Activated CD8-positive, alpha-beta T cell treated with anti-CD3 and anti-CD28 coated beads for 36 hours (primary cell): ENCODE data around the gene ZNF438. TPM values are rescaled to one million over a fixed set of nuclear protein-coding genes. Genes with fewer than 3 reads are reported as not detected.

ENCODE experiments used
- ATAC-seq: fragments of 200-7000 bp; cut with Tn5 transposase; one replicate; pipeline ENCODE4 v1.10.0; 2021; ENCODE audit warnings: mild to moderate bottlenecking, moderate library complexity
- CTCF ChIA-PET: fragments of 350-600 bp; sonication (Branson Sonifier 250); formaldehyde crosslinking; loops from one replicate; lab custom pipeline; 2021; ENCODE audit warnings: antibody characterized with exemption; lab: Charles Lee
- POLR2A ChIA-PET: fragments of 350-600 bp; sonication (Branson Sonifier 250); formaldehyde crosslinking; loops from one replicate; lab custom pipeline; 2021; ENCODE audit warnings: antibody characterized with exemption; lab: Charles Lee
- DNase-seq: peaks from one replicate; pipeline ENCODE4 v3.0.0-alpha.2; 2020
- H3K27ac Mint-ChIP-seq: one replicate; pipeline ENCODE4 v1.8.0; 2021; ENCODE audit warnings: mild to moderate bottlenecking, mixed read lengths
- H3K27me3 Mint-ChIP-seq: one replicate; pipeline ENCODE4 v1.8.0; 2021; ENCODE audit warnings: mixed read lengths
- H3K36me3 Mint-ChIP-seq: one replicate; pipeline ENCODE4 v1.8.0; 2021; ENCODE audit warnings: low read depth, mixed read lengths
- H3K4me1 Mint-ChIP-seq: one replicate; pipeline ENCODE4 v1.8.0; 2021; ENCODE audit warnings: low read depth, mixed read lengths
- H3K4me3 Mint-ChIP-seq: one replicate; pipeline ENCODE4 v1.8.0; 2021; ENCODE audit warnings: mild to moderate bottlenecking, moderate library complexity, mixed read lengths
- H3K9me3 Mint-ChIP-seq: one replicate; pipeline ENCODE4 v1.8.0; 2021; ENCODE audit warnings: mixed read lengths
- CTCF ChIP-seq: fragments of 200-600 bp; IDR thresholded peaks from one replicate; pipeline ENCODE4 v1.8.0; 2022; ENCODE audit warnings: antibody characterized with exemption, mild to moderate bottlenecking
- intact Hi-C: fragments of 100-400 bp; cut with micrococcal nuclease; formaldehyde crosslinking; loops from one replicate; pipeline ENCODE4 v1.10.0; 2022
- total RNA-seq, 2 experiments: library from RNA; stranded (reverse); gene quantifications; one replicate each; pipeline ENCODE4 v1.2.3, GENCODE V29; 2021

Gene ZNF438
- total RNA-seq, 2 experiments from 2014 or later: 3.0 to 3.9 TPM

- Mint-ChIP-seq H3K9me3 (no peaks in the 10 kb centered on the region), H3K4me3 (no peak overlapping the region), H3K4me1 (no peaks in the 10 kb centered on the region), H3K27me3 (no peaks in the 10 kb centered on the region), H3K27ac (no peak overlapping the region), H3K36me3 (no peaks in the 10 kb centered on the region)
- ATAC-seq (no peak), DNase-seq (no peak)
- POLR2A ChIA-PET: no interaction called here
- no peak for TF ChIP-seq CTCF
- intact Hi-C loops: no loop called here
- CTCF ChIA-PET: no interaction called here
These were observed 146.2 kb downstream of the ZNF438 start for GRCh38 chr10:30885423-30885822.

- no peaks in the 10 kb centered on the region for H3K27me3 Mint-ChIP-seq
- no peak for DNase-seq
- POLR2A ChIA-PET: interaction anchor here (1.3 kb wide), 1 partner anchor 643 kb away, joined by 3 read pairs; no protein-coding TSS in a partner anchor
- no peak overlapping the region for H3K4me3 Mint-ChIP-seq
- no peaks in the 10 kb centered on the region for H3K36me3 Mint-ChIP-seq
- no peak overlapping the region for H3K27ac Mint-ChIP-seq
- ATAC-seq: no peak
- no peaks in the 10 kb centered on the region for H3K9me3 Mint-ChIP-seq
- CTCF ChIA-PET: no interaction called here
- H3K4me1 Mint-ChIP-seq: no peaks in the 10 kb centered on the region
- no peak for TF ChIP-seq CTCF
- intact Hi-C loops: no loop called here
These were observed 147.9 kb downstream of the ZNF438 start for GRCh38 chr10:30883751-30884150.

DNA sequence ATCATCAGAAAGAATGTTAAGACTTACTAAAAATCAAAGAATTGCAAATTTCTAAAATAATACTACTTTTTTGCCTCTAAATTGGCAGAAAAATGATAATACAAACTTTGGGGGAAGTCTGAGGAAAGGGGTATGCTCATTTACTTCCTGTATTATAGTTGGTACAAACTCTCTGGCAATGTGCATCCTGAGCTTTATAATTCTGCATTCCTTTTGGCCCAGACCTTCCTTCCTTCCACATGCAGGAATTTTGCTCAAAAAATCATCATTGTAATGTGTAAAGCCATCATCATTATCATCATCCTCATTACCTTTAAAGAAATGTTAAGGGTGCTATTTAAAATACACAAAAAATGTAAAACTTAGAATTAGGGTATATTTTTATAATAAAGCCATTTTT lies 148.5 kb downstream of the ZNF438 start:
- Mint-ChIP-seq H3K27ac (no peak overlapping the region), H3K36me3 (no peaks in the 10 kb centered on the region), H3K9me3 (no peaks in the 10 kb centered on the region), H3K4me1 (no peaks in the 10 kb centered on the region), H3K4me3 (no peak overlapping the region), H3K27me3 (no peaks in the 10 kb centered on the region)
- no peak for ATAC-seq
- intact Hi-C loops: no loop called here
- ChIA-PET CTCF (no interaction called here), POLR2A (interaction anchor here (1.3 kb wide), 1 partner anchor 644 kb away, joined by 3 read pairs; no protein-coding TSS in a partner anchor)
- no peak for TF ChIP-seq CTCF
- DNase-seq: no peak

GRCh38 chr10:30882281-30882680 lies 149.4 kb downstream of the ZNF438 start:
- intact Hi-C loops: no loop called here
- H3K4me3 Mint-ChIP-seq: no peak overlapping the region
- H3K27me3 Mint-ChIP-seq: no peaks in the 10 kb centered on the region
- TF ChIP-seq CTCF: no peak
- no peaks in the 10 kb centered on the region for H3K9me3 Mint-ChIP-seq
- ATAC-seq: no peak
- no peaks in the 10 kb centered on the region for H3K4me1 Mint-ChIP-seq
- ChIA-PET POLR2A (no interaction called here), CTCF (interaction anchor here (1.4 kb wide), 1 partner anchor 12 kb away, joined by 4 read pairs; no protein-coding TSS in a partner anchor)
- no peak for DNase-seq
- no peak overlapping the region for H3K27ac Mint-ChIP-seq
- no peaks in the 10 kb centered on the region for H3K36me3 Mint-ChIP-seq

DNA sequence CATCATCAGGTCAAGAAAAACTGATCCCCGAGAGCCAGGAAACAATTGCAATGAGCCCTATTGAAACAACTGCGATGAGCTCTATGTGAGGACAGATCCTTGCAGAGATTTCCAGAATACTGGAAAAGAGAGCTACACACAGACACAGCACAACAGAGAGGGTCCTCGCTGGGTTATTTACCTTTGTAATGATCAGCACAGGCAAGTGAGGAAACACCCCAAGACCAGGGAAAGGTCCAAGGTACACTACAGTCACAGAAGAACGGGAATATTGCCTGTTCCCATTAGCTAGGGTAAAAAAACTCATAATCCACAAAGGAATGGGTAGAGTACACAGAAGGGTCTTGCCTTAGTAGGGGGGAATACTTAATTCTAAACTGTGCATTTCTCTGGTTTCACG lies 152.7 kb downstream of the ZNF438 start:
- intact Hi-C loops: no loop called here
- Mint-ChIP-seq H3K27ac (no peak overlapping the region), H3K27me3 (no peaks in the 10 kb centered on the region), H3K4me3 (no peak overlapping the region), H3K36me3 (no peaks in the 10 kb centered on the region), H3K4me1 (no peaks in the 10 kb centered on the region), H3K9me3 (no peaks in the 10 kb centered on the region)
- POLR2A ChIA-PET: no interaction called here
- ATAC-seq (no peak), DNase-seq (no peak)
- CTCF ChIA-PET: no interaction called here
- no peak for TF ChIP-seq CTCF
